ENCODE measurements around the gene KRT86.
"Not testable (repeated sequence)": the region's sequence is repeated elsewhere in the genome, so short reads cannot be mapped to it uniquely, and the experiment has no call there.

The KRT86 gene

GRCh38 chr12:52251367-52252051, 22.9 kb upstream of the KRT86 start:
- H3K4me3 Mint-ChIP-seq = no peak overlapping the region
- H3K27ac Mint-ChIP-seq = no peak overlapping the region
- ATAC-seq (replicated peaks) (no peak), DNase-seq (no peak)
- H3K36me3 Mint-ChIP-seq (ENCODE audit: insufficient read depth) = no peaks in the 10 kb centered on the region
- no peaks in the 10 kb centered on the region for H3K9me3 Mint-ChIP-seq
- peaks cover 32 to 79% of the 10 kb centered on the region in 2 donors for H3K27me3 Mint-ChIP-seq
- H3K4me1 Mint-ChIP-seq (ENCODE audit: low read depth in 2 of 2) = peaks cover 3 to 8% of the 10 kb centered on the region in 2 donors

DNA sequence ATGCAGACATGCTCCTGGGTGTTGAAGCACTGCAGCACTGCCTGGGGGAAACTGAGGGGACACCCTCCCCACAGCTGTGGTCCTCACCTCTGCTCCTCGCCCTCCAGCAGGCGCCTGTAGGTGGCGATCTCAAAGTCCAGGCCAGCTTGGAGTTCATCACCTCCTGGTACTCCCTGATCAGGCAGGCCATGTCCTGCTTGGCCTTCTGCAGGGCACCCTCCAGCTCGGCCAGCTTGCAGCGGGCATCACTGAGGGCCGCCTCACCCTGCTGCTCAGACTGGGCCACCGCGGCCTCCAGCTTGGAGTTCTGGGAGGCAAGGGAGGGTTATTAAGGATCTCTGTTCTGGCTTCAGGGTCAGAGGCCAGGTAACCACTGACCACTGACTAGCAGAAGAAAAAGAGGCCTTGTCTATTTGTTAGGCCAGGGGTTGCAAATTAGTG, 22.2 kb upstream of the KRT86 start:
- not testable (repeated sequence) for ATAC-seq (replicated peaks); DNase-seq; H3K36me3 Mint-ChIP-seq (ENCODE audit: insufficient read depth); H3K27ac Mint-ChIP-seq; H3K4me3 Mint-ChIP-seq; H3K9me3 Mint-ChIP-seq; H3K4me1 Mint-ChIP-seq (ENCODE audit: low read depth in 2 of 2)
- H3K27me3 Mint-ChIP-seq = peaks cover 39 to 81% of the 10 kb centered on the region in 2 donors

- H3K27me3 Mint-ChIP-seq = peaks cover 43 to 81% of the 10 kb centered on the region in 2 donors
- DNase-seq = no peak
- H3K27ac Mint-ChIP-seq = no peak overlapping the region
- H3K36me3 Mint-ChIP-seq (ENCODE audit: insufficient read depth) = no peaks in the 10 kb centered on the region
- H3K4me3 Mint-ChIP-seq = no peak overlapping the region
- no peaks in the 10 kb centered on the region for H3K9me3 Mint-ChIP-seq
- H3K4me1 Mint-ChIP-seq (ENCODE audit: low read depth in 2 of 2) = peaks cover 3 to 8% of the 10 kb centered on the region in 2 donors
- ATAC-seq (replicated peaks) = no peak
Observed at GRCh38 chr12:52252728-52253343, 21.6 kb upstream of the KRT86 start.

DNA sequence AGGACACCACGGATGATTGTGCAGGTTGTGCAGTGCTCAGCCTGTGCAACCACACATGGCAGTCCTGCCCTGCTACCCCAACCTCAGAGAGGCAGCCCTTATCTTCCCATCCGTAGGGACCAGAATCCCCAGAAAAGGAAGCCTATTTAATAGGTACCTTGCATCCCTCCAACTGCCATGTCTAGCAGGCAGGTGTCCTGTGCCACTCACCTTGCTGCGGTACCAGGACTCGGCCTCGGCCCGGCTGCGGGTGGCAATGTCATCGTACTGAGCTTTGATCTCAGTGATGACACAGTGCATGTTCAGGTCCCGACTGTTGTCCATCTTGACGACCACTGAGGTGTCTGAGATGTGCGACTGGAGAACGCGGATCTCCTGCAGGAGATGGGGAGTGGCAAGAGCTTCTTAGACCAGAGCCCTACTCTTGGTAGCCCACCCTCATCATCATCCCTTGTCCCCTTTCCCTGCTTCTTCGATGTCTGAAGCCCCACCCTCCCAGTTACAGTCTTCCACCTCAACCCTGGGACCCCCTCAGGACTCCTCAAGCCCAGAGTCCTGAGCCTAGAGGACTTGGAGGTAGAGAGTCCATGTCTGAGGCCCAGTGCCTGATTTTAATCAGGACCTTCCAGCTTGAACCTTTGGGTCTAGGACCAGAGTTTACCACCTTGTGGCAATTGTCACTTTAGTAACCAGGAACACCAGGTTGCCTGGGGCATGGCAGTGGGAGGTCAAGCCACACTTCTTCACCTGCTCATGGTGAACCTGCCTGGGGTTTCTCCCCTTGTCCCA, 20.9 kb upstream of the KRT86 start:
- no peak overlapping the region for H3K4me3 Mint-ChIP-seq
- DNase-seq = no peak
- no peaks in the 10 kb centered on the region for H3K9me3 Mint-ChIP-seq
- peaks cover 39 to 78% of the 10 kb centered on the region in 2 donors for H3K27me3 Mint-ChIP-seq
- no peak overlapping the region for H3K27ac Mint-ChIP-seq
- no peak for ATAC-seq (replicated peaks)
- no peaks in the 10 kb centered on the region for H3K36me3 Mint-ChIP-seq (ENCODE audit: insufficient read depth)
- peaks cover 3 to 8% of the 10 kb centered on the region in 2 donors for H3K4me1 Mint-ChIP-seq (ENCODE audit: low read depth in 2 of 2)

DNA sequence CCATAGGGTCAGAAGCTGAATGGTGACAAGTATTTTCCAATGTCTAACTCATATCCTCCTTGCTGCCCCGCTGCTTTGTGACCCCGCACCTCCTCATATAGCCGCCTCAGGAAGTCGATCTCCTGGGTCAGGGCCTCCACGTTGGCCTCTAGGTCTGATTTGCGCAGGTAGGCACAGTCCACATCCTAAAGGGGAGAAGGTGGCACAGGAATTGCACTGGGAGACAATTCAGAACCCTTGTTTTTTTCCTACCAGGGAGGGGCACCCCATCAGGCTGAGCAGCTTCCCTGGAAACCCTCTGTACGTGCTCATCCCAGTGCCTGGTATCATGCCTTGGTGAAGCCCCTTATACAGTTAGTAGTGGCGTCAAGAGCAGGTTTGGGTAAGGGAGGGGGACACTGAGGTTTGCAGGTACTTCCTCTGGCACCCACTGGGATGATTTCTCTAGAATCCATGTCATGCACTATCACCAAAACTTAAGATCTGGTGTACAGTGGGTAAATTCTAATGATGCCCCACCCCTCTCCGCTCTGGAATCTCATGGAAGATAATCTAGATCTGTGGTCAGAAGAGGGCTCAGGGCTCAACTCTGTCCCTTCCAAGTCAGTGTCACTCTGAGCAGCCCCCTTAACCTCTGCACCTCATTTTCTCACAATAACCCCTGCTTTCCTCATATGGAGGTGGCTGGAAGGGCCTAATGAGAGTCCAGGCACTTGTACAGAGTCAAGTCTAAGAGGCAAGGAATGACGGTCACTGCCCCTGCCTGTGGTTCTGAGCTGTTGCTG, 20.1 kb upstream of the KRT86 start:
- Mint-ChIP-seq H3K4me3 (no peak overlapping the region), H3K4me1 (ENCODE audit: low read depth in 2 of 2) (peaks cover 3 to 7% of the 10 kb centered on the region in 2 donors), H3K27me3 (peaks cover 40 to 77% of the 10 kb centered on the region in 2 donors), H3K27ac (no peak overlapping the region), H3K9me3 (no peaks in the 10 kb centered on the region), H3K36me3 (ENCODE audit: insufficient read depth) (no peaks in the 10 kb centered on the region)
- ATAC-seq (replicated peaks) (no peak), DNase-seq (no peak)

- peaks cover 40 to 77% of the 10 kb centered on the region in 2 donors for H3K27me3 Mint-ChIP-seq
- ATAC-seq (replicated peaks) = no peak
- H3K4me3 Mint-ChIP-seq = no peak overlapping the region
- no peak for DNase-seq
- no peak overlapping the region for H3K27ac Mint-ChIP-seq
- peaks cover 0 to 3% of the 10 kb centered on the region in 2 donors for H3K4me1 Mint-ChIP-seq (ENCODE audit: low read depth in 2 of 2)
- H3K36me3 Mint-ChIP-seq (ENCODE audit: insufficient read depth) = no peaks in the 10 kb centered on the region
- no peaks in the 10 kb centered on the region for H3K9me3 Mint-ChIP-seq
Observed at GRCh38 chr12:52254965-52255751, 19.3 kb upstream of the KRT86 start.

- H3K27me3 Mint-ChIP-seq = peaks cover 48 to 77% of the 10 kb centered on the region in 2 donors
- H3K27ac Mint-ChIP-seq = no peak overlapping the region
- H3K36me3 Mint-ChIP-seq (ENCODE audit: insufficient read depth) = no peaks in the 10 kb centered on the region
- peaks cover 2 to 3% of the 10 kb centered on the region in 2 donors for H3K4me1 Mint-ChIP-seq (ENCODE audit: low read depth in 2 of 2)
- no peaks in the 10 kb centered on the region for H3K9me3 Mint-ChIP-seq
- no peak overlapping the region for H3K4me3 Mint-ChIP-seq
- no peak for ATAC-seq (replicated peaks)
- DNase-seq = no peak
Observed at GRCh38 chr12:52255926-52256583, 18.4 kb upstream of the KRT86 start.

DNA sequence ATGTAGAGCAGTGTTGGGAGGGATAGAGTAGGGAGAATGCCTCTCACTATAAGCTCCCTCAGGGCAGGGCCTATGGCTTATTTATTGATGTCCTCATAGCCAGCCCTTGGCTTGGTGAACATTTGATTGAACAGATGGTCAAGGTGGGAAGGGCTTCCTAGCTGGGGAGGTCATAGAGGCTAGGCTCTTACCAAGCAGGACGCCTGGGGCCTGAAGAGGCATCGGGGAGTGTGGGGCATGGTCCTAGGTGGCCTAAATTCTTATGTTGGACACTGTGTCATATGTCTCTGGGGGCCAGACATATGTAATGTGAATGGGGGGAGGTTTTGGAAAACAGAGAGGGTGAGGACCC, 17.9 kb upstream of the KRT86 start:
- H3K27ac Mint-ChIP-seq = no peak overlapping the region
- H3K27me3 Mint-ChIP-seq = peaks cover 53 to 82% of the 10 kb centered on the region in 2 donors
- no peak for ATAC-seq (replicated peaks)
- no peak overlapping the region for H3K4me3 Mint-ChIP-seq
- H3K4me1 Mint-ChIP-seq (ENCODE audit: low read depth in 2 of 2) = peaks cover 2 to 3% of the 10 kb centered on the region in 2 donors
- H3K9me3 Mint-ChIP-seq = no peaks in the 10 kb centered on the region
- DNase-seq = no peak
- no peaks in the 10 kb centered on the region for H3K36me3 Mint-ChIP-seq (ENCODE audit: insufficient read depth)

DNA sequence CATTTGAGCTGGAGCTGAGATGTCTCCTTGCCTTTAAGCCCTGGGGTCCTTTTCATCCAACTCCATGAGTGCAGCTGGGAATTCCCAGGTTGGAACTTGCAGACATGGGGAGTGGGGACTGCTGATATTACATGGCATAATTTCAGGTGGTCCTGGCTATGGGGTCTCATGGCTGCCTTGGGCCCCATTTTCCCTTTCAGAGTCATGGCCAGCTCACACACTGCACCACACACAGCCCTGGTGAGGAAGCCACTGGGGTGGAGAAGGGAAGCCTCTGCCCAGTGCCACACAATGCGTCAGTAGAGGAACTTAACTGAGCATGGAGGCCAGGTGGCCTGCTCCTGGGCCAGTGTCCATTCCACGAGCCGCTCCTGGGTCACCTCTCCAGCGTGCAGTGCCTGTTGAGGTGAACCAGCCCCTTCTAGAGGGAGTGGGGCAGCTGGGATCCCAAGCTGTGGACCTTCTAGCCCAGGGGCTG, 17.3 kb upstream of the KRT86 start:
- no peaks in the 10 kb centered on the region for H3K9me3 Mint-ChIP-seq
- no peak overlapping the region for H3K27ac Mint-ChIP-seq
- H3K4me1 Mint-ChIP-seq (ENCODE audit: low read depth in 2 of 2) = peaks cover 0 to 2% of the 10 kb centered on the region in 2 donors
- no peak overlapping the region for H3K4me3 Mint-ChIP-seq
- ATAC-seq (replicated peaks) (no peak), DNase-seq (no peak)
- peaks cover 59 to 88% of the 10 kb centered on the region in 2 donors for H3K27me3 Mint-ChIP-seq
- H3K36me3 Mint-ChIP-seq (ENCODE audit: insufficient read depth) = no peaks in the 10 kb centered on the region

GRCh38 chr12:52257922-52258321, 16.5 kb upstream of the KRT86 start:
- H3K4me3 Mint-ChIP-seq; DNase-seq; H3K36me3 Mint-ChIP-seq (ENCODE audit: insufficient read depth); ATAC-seq (replicated peaks); H3K4me1 Mint-ChIP-seq (ENCODE audit: low read depth in 2 of 2); H3K9me3 Mint-ChIP-seq; H3K27ac Mint-ChIP-seq: not testable (repeated sequence)
- peaks cover 67 to 90% of the 10 kb centered on the region in 2 donors for H3K27me3 Mint-ChIP-seq

- no peak overlapping the region for H3K27ac Mint-ChIP-seq
- no peak overlapping the region for H3K4me3 Mint-ChIP-seq
- no peaks in the 10 kb centered on the region for H3K9me3 Mint-ChIP-seq
- peaks cover 69 to 85% of the 10 kb centered on the region in 2 donors for H3K27me3 Mint-ChIP-seq
- H3K36me3 Mint-ChIP-seq (ENCODE audit: insufficient read depth) = no peaks in the 10 kb centered on the region
- DNase-seq = no peak
- H3K4me1 Mint-ChIP-seq (ENCODE audit: low read depth in 2 of 2) = peaks cover 0 to 2% of the 10 kb centered on the region in 2 donors
- ATAC-seq (replicated peaks) = no peak
Observed at GRCh38 chr12:52258335-52258901, 16.0 kb upstream of the KRT86 start.
